Loucy (cell line): Measurements from ENCODE around the gene FARP1.

Source experiments
- H2AFZ ChIP-seq: fragments of 200-600 bp; sonication (generic); 2 replicates; pipeline ENCODE4 v1.6.0; 2016; ENCODE audit warnings: antibody characterized with exemption, mild to moderate bottlenecking, low read length, moderate library complexity
- H3F3A ChIP-seq: fragments of 200-600 bp; 2 replicates; pipeline ENCODE4 v1.6.0; 2016; ENCODE audit warnings: antibody characterized with exemption, low read depth, mild to moderate bottlenecking
- H3K27me3 ChIP-seq: fragments of 200-600 bp; sonication (generic); 2 replicates; pipeline ENCODE4 v1.6.1; 2014; ENCODE audit warnings: low read length, mild to moderate bottlenecking; ENCODE audit not compliant: insufficient read depth, poor library complexity, severe bottlenecking
- H3K36me3 ChIP-seq: fragments of 200-600 bp; sonication (generic); 2 replicates; pipeline ENCODE4 v1.6.1; 2016; ENCODE audit warnings: low read length; ENCODE audit not compliant: insufficient read depth
- H3K4me1 ChIP-seq: fragments of 200-600 bp; sonication (generic); 2 replicates; pipeline ENCODE4 v1.5.1; 2014; ENCODE audit warnings: low read length, mild to moderate bottlenecking; ENCODE audit not compliant: insufficient read depth, poor library complexity, severe bottlenecking
- H3K4me2 ChIP-seq: fragments of 200-600 bp; sonication (generic); 2 replicates; pipeline ENCODE4 v1.6.0; 2014; ENCODE audit warnings: antibody characterized with exemption, low read length, low read depth, mild to moderate bottlenecking; ENCODE audit not compliant: poor library complexity, severe bottlenecking
- H3K4me3 ChIP-seq: fragments of 200-600 bp; sonication (generic); 2 replicates; pipeline ENCODE4 v1.5.1; 2014; ENCODE audit warnings: low read length, mild to moderate bottlenecking, mixed read lengths; ENCODE audit not compliant: poor library complexity, severe bottlenecking
- H3K79me2 ChIP-seq: fragments of 200-600 bp; sonication (generic); 2 replicates; pipeline ENCODE4 v1.6.1; 2014; ENCODE audit warnings: low read length; ENCODE audit not compliant: insufficient read depth
- H3K9ac ChIP-seq: fragments of 200-600 bp; sonication (generic); 2 replicates; pipeline ENCODE4 v1.6.0; 2014; ENCODE audit warnings: mild to moderate bottlenecking, low read depth, low read length, moderate library complexity; ENCODE audit not compliant: poor library complexity, severe bottlenecking
- H3K9me2 ChIP-seq: fragments of 200-600 bp; sonication (generic); replicated peaks from 2 replicates; pipeline ENCODE4 v1.6.1; 2016; ENCODE audit warnings: low read depth, low read length, mixed read lengths
- H3K9me3 ChIP-seq: fragments of 200-600 bp; sonication (generic); 2 replicates; pipeline ENCODE4 v1.6.1; 2014; ENCODE audit warnings: mild to moderate bottlenecking, antibody characterized with exemption, low read length, low read depth; ENCODE audit not compliant: insufficient read depth
- H4K20me1 ChIP-seq: fragments of 200-600 bp; sonication (generic); 2 replicates; pipeline ENCODE4 v1.6.0; 2014; ENCODE audit warnings: antibody characterized with exemption, low read length, mild to moderate bottlenecking; ENCODE audit not compliant: insufficient read depth, poor library complexity, severe bottlenecking
- CTCF ChIP-seq: fragments of 200-600 bp; sonication (generic); conservative IDR thresholded peaks from 2 replicates; pipeline ENCODE4 v1.5.1; 2014; ENCODE audit warnings: mild to moderate bottlenecking, antibody characterized with exemption, low read length
- EZH2phosphoT487 ChIP-seq: fragments of 200-600 bp; IDR thresholded peaks from 2 replicates; pipeline ENCODE4 v1.6.1; 2018; ENCODE audit warnings: antibody characterized with exemption, mild to moderate bottlenecking, moderate library complexity, borderline replicate concordance

Gene FARP1

GRCh38 chr13:98262292-98262691 lies 119.4 kb downstream of the FARP1 start:
- no peaks in the 10 kb centered on the region for H3F3A ChIP-seq
- no peaks in the 10 kb centered on the region for H3K4me1 ChIP-seq
- no peak for TF ChIP-seq EZH2phosphoT487
- no peak for TF ChIP-seq CTCF
- no peak overlapping the region for H3K4me2 ChIP-seq
- H4K20me1 ChIP-seq = no peaks in the 10 kb centered on the region
- H2AFZ ChIP-seq = no peak overlapping the region
- no peaks in the 10 kb centered on the region for H3K36me3 ChIP-seq
- H3K4me3 ChIP-seq = no peak overlapping the region
- no peaks in the 10 kb centered on the region for H3K79me2 ChIP-seq
- H3K9me2 ChIP-seq = no peaks in the 10 kb centered on the region
- no peak overlapping the region for H3K9ac ChIP-seq
- H3K9me3 ChIP-seq = peaks cover 2% of the 10 kb centered on the region; the same call in 1 of the 2 replicates
- H3K27me3 ChIP-seq = no peaks in the 10 kb centered on the region

- Histone ChIP-seq H2AFZ (no peak overlapping the region), H3K9me2 (no peaks in the 10 kb centered on the region), H3K27me3 (no peaks in the 10 kb centered on the region), H3K4me2 (no peak overlapping the region), H3K9me3 (peaks cover 2% of the 10 kb centered on the region; the same call in 1 of the 2 replicates), H3K36me3 (no peaks in the 10 kb centered on the region), H3F3A (no peaks in the 10 kb centered on the region), H3K9ac (no peak overlapping the region), H3K79me2 (no peaks in the 10 kb centered on the region), H4K20me1 (no peaks in the 10 kb centered on the region), H3K4me1 (no peaks in the 10 kb centered on the region), H3K4me3 (no peak overlapping the region)
- TF ChIP-seq CTCF (no peak), EZH2phosphoT487 (no peak)
These were observed 120.9 kb downstream of the FARP1 start for GRCh38 chr13:98263841-98264240.

GRCh38 chr13:98264877-98265276 lies 122.0 kb downstream of the FARP1 start:
- H3K4me2 ChIP-seq = no peak overlapping the region
- no peak overlapping the region for H3K9ac ChIP-seq
- no peaks in the 10 kb centered on the region for H3K9me2 ChIP-seq
- no peaks in the 10 kb centered on the region for H4K20me1 ChIP-seq
- no peaks in the 10 kb centered on the region for H3F3A ChIP-seq
- H2AFZ ChIP-seq = no peak overlapping the region
- no peaks in the 10 kb centered on the region for H3K4me1 ChIP-seq
- H3K79me2 ChIP-seq = no peaks in the 10 kb centered on the region
- peaks cover 2% of the 10 kb centered on the region; the same call in 1 of the 2 replicates for H3K9me3 ChIP-seq
- no peak overlapping the region for H3K4me3 ChIP-seq
- no peaks in the 10 kb centered on the region for H3K27me3 ChIP-seq
- no peak for TF ChIP-seq CTCF
- no peak for TF ChIP-seq EZH2phosphoT487
- no peaks in the 10 kb centered on the region for H3K36me3 ChIP-seq
